Esophagus mucosa (tissue), 1 donor: Measurements from ENCODE around the gene DIPK1B. TPM values are rescaled to one million over a fixed set of nuclear protein-coding genes. Genes with fewer than 3 reads are reported as not detected.

Experiments
- ATAC-seq: fragments of 200-7000 bp; cut with Tn5 transposase; one replicate; pipeline ENCODE4 v1.9.1; 2020
- total RNA-seq: library from RNA; stranded (reverse); gene quantifications from one replicate; pipeline ENCODE4 v1.2.4, GENCODE V29; 2023
- donor health status: DM: yes; HTN: yes; CAD: no.

DIPK1B gene
- total RNA-seq, 1 donor from 2014 or later = 0.76 TPM

DNA sequence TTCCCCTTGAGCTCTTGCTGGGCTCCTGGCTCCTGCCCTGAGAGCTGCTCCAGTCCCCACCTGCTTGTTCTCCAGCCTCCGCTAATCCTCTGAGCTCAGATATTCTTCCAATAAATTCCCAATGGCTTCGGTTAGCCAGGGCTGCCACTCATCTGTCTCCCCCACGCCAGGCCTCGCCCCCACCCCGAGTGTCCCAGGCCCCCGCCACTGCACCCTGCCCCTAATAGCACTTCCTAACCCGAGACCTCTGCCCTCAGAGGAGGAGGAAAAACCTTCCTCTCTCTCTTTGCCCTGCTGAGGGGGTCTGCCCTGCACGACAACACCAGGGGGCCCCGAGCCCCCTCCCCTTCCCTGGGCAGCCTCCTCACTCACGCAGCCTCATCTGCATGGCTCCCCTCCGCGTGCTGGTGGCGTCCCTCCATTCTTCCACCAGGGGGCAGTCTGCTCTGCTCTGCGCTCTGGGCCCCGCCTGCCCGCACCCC is 57.4 kb downstream of the DIPK1B start:
- peak; percentile 45 for ATAC-seq

DNA sequence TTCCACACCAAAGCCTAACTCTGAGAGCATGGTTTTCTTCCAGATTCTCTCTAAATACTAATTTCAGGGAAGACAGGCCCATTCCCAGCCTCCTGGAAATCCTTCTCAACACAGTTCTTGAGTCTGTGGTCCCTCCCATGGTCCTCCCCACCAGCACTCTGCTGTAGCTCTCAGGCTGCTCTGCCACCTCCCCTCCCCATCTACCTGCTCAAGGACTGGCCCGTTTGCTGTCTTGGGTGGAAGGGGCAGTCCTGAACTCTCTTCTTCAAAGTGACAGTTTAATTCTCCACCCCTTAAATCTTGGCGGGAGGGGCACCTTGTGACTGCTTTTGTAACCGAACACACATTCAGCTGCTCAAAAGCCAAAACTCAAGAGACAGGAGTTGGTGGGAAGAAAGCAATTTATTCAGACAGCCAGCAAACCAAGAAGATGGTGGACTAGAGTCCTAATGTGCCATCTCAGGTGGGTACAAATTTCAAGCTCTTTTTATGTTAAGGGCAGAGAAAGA is 59.6 kb downstream of the DIPK1B start:
- ATAC-seq = no peak

DNA sequence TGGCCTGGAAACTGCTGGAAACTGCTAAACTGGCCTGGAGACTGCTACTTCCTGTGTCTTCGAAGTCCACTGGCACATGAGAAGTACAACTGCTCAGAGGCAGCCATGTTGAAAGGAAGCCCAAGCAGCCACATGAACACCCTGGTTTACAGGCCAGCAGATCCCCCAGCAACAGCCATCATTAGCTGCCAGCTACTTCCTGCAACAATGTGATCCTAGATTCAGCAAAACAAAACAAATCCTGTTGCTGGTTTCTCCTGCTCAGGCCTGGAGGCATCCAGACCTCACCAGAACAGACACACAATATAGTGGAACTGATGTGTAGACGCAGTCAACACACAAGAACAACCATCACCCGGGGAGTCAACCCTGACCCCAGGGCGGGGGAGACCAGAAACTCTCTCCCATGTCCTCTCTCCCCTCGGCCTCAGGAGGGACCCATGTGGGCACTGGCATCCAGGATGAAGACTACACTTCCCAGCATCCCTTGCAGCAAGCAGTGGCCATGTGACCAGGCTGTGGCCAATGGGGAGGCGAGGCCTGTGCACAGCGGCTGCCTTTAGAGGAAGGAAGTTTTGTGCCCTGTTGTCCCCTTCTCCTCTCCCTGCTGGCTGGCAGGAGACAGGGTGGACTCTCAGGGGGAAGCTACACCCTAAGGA is 61.1 kb downstream of the DIPK1B start:
- no peak for ATAC-seq

Other genes starting within 250 kb of the DIPK1B start
- gene SEC16A, start 229.5 kb upstream of the DIPK1B start, total RNA-seq = 32.0 TPM
- gene NOTCH1, start 166.5 kb upstream of the DIPK1B start, total RNA-seq = 30.6 TPM
- gene EGFL7, start 49.7 kb upstream of the DIPK1B start, total RNA-seq = 13.0 TPM
- gene AGPAT2, start 25.1 kb upstream of the DIPK1B start, total RNA-seq = 91.7 TPM
- 1.3 TPM for gene LCN10, start 30.4 kb downstream of the DIPK1B start, total RNA-seq
- gene LCN6, start 36.0 kb downstream of the DIPK1B start, total RNA-seq = 3.8 TPM
- not detected for gene LCN8, start 45.7 kb downstream of the DIPK1B start, total RNA-seq
- gene LCN15, start 51.9 kb downstream of the DIPK1B start, total RNA-seq = not detected
- 102 TPM for gene TMEM141, start 78.8 kb downstream of the DIPK1B start, total RNA-seq
- gene CCDC183, start 83.8 kb downstream of the DIPK1B start, total RNA-seq = not detected
- 52.6 TPM for gene RABL6, start 95.4 kb downstream of the DIPK1B start, total RNA-seq
- gene AJM1, start 129.9 kb downstream of the DIPK1B start, total RNA-seq = 1.1 TPM
- gene PHPT1, start 136.8 kb downstream of the DIPK1B start, total RNA-seq = 74.4 TPM
- 1.3 TPM for gene MAMDC4, start 139.8 kb downstream of the DIPK1B start, total RNA-seq
- 296 TPM for gene EDF1, start 153.7 kb downstream of the DIPK1B start, total RNA-seq
- gene TRAF2, start 173.9 kb downstream of the DIPK1B start, total RNA-seq = 11.1 TPM
- 71.9 TPM for gene FBXW5, start 232.2 kb downstream of the DIPK1B start, total RNA-seq
- not detected for gene C8G, start 232.7 kb downstream of the DIPK1B start, total RNA-seq
- gene LCN12, start 239.7 kb downstream of the DIPK1B start, total RNA-seq = 0.80 TPM